GM19467 (cell line): ENCODE results near the gene SUPT3H.

Experiments
- ATAC-seq: cut with Tn5 transposase; IDR thresholded peaks from one replicate; pipeline ENCODE4 v1.9.1; 2021; ENCODE audit warnings: mild to moderate bottlenecking, moderate library complexity; ENCODE audit not compliant: unreplicated experiment

The SUPT3H gene

GRCh38 chr6:44966449-44967092 lies 411.2 kb downstream of the SUPT3H start:
- no peak for ATAC-seq

- no peak for ATAC-seq
Measured at GRCh38 chr6:44965708-44966107, 412.0 kb downstream of the SUPT3H start.

GRCh38 chr6:44960898-44961297 lies 416.8 kb downstream of the SUPT3H start:
- ATAC-seq = no peak

GRCh38 chr6:44959651-44960050 lies 418.1 kb downstream of the SUPT3H start:
- no peak for ATAC-seq

- no peak for ATAC-seq
Measured at GRCh38 chr6:44957156-44957555, 420.6 kb downstream of the SUPT3H start.

GRCh38 chr6:44956396-44956795 lies 421.3 kb downstream of the SUPT3H start:
- ATAC-seq = no peak

- ATAC-seq = no peak
Measured at GRCh38 chr6:44955145-44955544, 422.6 kb downstream of the SUPT3H start.

- ATAC-seq = no peak
Measured at GRCh38 chr6:44954281-44954680, 423.5 kb downstream of the SUPT3H start.

- no peak for ATAC-seq
Measured at GRCh38 chr6:44951253-44951747, 426.4 kb downstream of the SUPT3H start.

GRCh38 chr6:44949596-44950201 lies 428.0 kb downstream of the SUPT3H start:
- ATAC-seq = no peak

- no peak for ATAC-seq
Measured at GRCh38 chr6:44943541-44943940, 434.2 kb downstream of the SUPT3H start.

- ATAC-seq = no peak
Measured at GRCh38 chr6:44942798-44943197, 434.9 kb downstream of the SUPT3H start.

GRCh38 chr6:44942201-44942600 lies 435.5 kb downstream of the SUPT3H start:
- no peak for ATAC-seq

GRCh38 chr6:44940367-44940766 lies 437.4 kb downstream of the SUPT3H start:
- ATAC-seq = no peak

- ATAC-seq = no peak
Measured at GRCh38 chr6:44935693-44936300, 441.9 kb downstream of the SUPT3H start.

- no peak for ATAC-seq
Measured at GRCh38 chr6:44933108-44933507, 444.6 kb downstream of the SUPT3H start.

GRCh38 chr6:44932651-44933091 lies 445.1 kb downstream of the SUPT3H start:
- no peak for ATAC-seq

GRCh38 chr6:44931385-44931784 lies 446.3 kb downstream of the SUPT3H start:
- ATAC-seq = no peak

GRCh38 chr6:44926556-44926955 lies 451.2 kb downstream of the SUPT3H start:
- no peak for ATAC-seq

GRCh38 chr6:44925100-44925739 lies 452.5 kb downstream of the SUPT3H start:
- no peak for ATAC-seq

- no peak for ATAC-seq
Measured at GRCh38 chr6:44923444-44923843, 454.3 kb downstream of the SUPT3H start.

GRCh38 chr6:44921798-44922197 lies 455.9 kb downstream of the SUPT3H start:
- no peak for ATAC-seq
